IMR-90 (cell line): Measurements from ENCODE around the gene USH2A.

Experiments
- CEBPB ChIP-seq: IDR thresholded peaks from 2 replicates; pipeline ENCODE4 v1.6.1; 2012; ENCODE audit warnings: low read depth, low read length, improper control_type of control experiment
- CTCF ChIP-seq: conservative IDR thresholded peaks from 2 replicates; pipeline ENCODE4 v1.5.1; 2012; ENCODE audit warnings: mild to moderate bottlenecking, low read depth, low read length, improper control_type of control experiment
- FOS ChIP-seq: fragments of 150-350 bp; IDR thresholded peaks from 2 replicates; pipeline ENCODE4 v1.6.1; 2016; ENCODE audit warnings: low read depth, low read length
- MAFK ChIP-seq: IDR thresholded peaks from 2 replicates; pipeline ENCODE4 v1.6.1; 2012; ENCODE audit warnings: low read depth, low read length, improper control_type of control experiment
- MXI1 ChIP-seq: IDR thresholded peaks from 2 replicates; pipeline ENCODE4 v1.6.1; 2012; ENCODE audit warnings: low read depth, mild to moderate bottlenecking, low read length, moderate library complexity, borderline replicate concordance
- NFE2L2 ChIP-seq: fragments of 150-350 bp; IDR thresholded peaks from 2 replicates; pipeline ENCODE4 v1.6.1; 2016; ENCODE audit warnings: low read depth, mild to moderate bottlenecking, low read length
- POLR2A ChIP-seq: IDR thresholded peaks from 2 replicates; pipeline ENCODE4 v1.6.1; 2012; ENCODE audit warnings: mild to moderate bottlenecking, low read depth, low read length
- RAD21 ChIP-seq: IDR thresholded peaks from 2 replicates; pipeline ENCODE4 v1.6.1; 2012; ENCODE audit warnings: low read length, improper control_type of control experiment
- RCOR1 ChIP-seq: IDR thresholded peaks from 2 replicates; pipeline ENCODE4 v1.6.1; 2012; ENCODE audit warnings: mild to moderate bottlenecking, low read length, improper control_type of control experiment; ENCODE audit not compliant: insufficient replicate concordance
- RFX5 ChIP-seq: IDR thresholded peaks from 2 replicates; pipeline ENCODE4 v1.8.0; 2012; ENCODE audit warnings: low read depth, mild to moderate bottlenecking, low read length, moderate library complexity
- SMC3 ChIP-seq: fragments of 150-350 bp; IDR thresholded peaks from 2 replicates; pipeline ENCODE4 v1.6.1; 2016; ENCODE audit warnings: low read depth, mild to moderate bottlenecking, antibody characterized with exemption, low read length, moderate library complexity
- TF ChIP-seq, protein P1 (sequence below): fragments of 150-350 bp; IDR thresholded peaks from 2 replicates; pipeline ENCODE4 v1.6.1; 2017; ENCODE audit warnings: mild to moderate bottlenecking, antibody characterized with exemption, low read length, low read depth

GRCh38 chr1:215631040-215631439, 792.2 kb downstream of the USH2A start:
- no peak for TF ChIP-seq CTCF
- no peak for TF ChIP-seq RAD21
- TF ChIP-seq RFX5 = no peak
- TF ChIP-seq POLR2A = no peak
- TF ChIP-seq, protein P1, sequence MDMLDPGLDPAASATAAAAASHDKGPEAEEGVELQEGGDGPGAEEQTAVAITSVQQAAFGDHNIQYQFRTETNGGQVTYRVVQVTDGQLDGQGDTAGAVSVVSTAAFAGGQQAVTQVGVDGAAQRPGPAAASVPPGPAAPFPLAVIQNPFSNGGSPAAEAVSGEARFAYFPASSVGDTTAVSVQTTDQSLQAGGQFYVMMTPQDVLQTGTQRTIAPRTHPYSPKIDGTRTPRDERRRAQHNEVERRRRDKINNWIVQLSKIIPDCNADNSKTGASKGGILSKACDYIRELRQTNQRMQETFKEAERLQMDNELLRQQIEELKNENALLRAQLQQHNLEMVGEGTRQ = no peak
- TF ChIP-seq RCOR1 = no peak
- TF ChIP-seq MAFK = no peak
- TF ChIP-seq CEBPB = no peak
- no peak for TF ChIP-seq MXI1
- no peak for TF ChIP-seq FOS
- TF ChIP-seq NFE2L2 = no peak
- no peak for TF ChIP-seq SMC3
